Urinary bladder (tissue), 4 donors: ENCODE results near the gene CCDC86. TPM values are rescaled to one million over a fixed set of nuclear protein-coding genes. Genes with fewer than 3 reads are reported as not detected.

Experiments
- DNase-seq: peaks from one replicate; pipeline ENCODE4 v3.0.0-alpha.2; 2015; ENCODE audit errors: extremely low spot score
- H3K27ac ChIP-seq: one replicate; pipeline ENCODE4 v1.5.1; 2013; ENCODE audit warnings: low read depth, mild to moderate bottlenecking, moderate library complexity
- H3K36me3 ChIP-seq: one replicate; pipeline ENCODE4 v1.6.1; 2013; ENCODE audit warnings: mild to moderate bottlenecking, moderate library complexity; ENCODE audit not compliant: insufficient read depth
- H3K4me1 ChIP-seq: one replicate; pipeline ENCODE4 v1.6.1; 2013; ENCODE audit warnings: mild to moderate bottlenecking, moderate library complexity; ENCODE audit not compliant: insufficient read depth
- H3K4me3 ChIP-seq: one replicate; pipeline ENCODE4 v1.5.1; 2013; ENCODE audit warnings: low read depth, low read length
- WGBS: extraction: QIAGEN DNeasy Blood & Tissue Kit; methylation state at CpG from one replicate; pipeline ENCODE4 v1.1.7; 2013; 5-methylcytosine and 5-hydroxymethylcytosine counted together
- polyA plus RNA-seq: library from polyadenylated mRNA; stranded (reverse); fragments of 200-250 nt; gene quantifications from one replicate; pipeline ENCODE4 v1.2.3, GENCODE V29; 2013
- total RNA-seq: library from RNA; depleted of rRNA; stranded (reverse); fragments of >200 nt; gene quantifications from one replicate; pipeline ENCODE4 v1.2.3, GENCODE V29; 2014
- donor health status: healthy with polysubstance abuse.
- donor health status: healthy.

Gene CCDC86
- total and polyA plus RNA-seq, 2 donors: 4.5 to 23.4 TPM

- 52% methylated on average over 16 of the region's 16 CpGs for WGBS
- Histone ChIP-seq H3K27ac (no peak overlapping the region), H3K4me1 (no peaks in the 10 kb centered on the region), H3K4me3 (no peak overlapping the region), H3K36me3 (no peaks in the 10 kb centered on the region)
- DNase-seq: no peak
Measured at GRCh38 chr11:60863550-60864521, 21.9 kb downstream of the CCDC86 start.

GRCh38 chr11:60864856-60865513, 23.1 kb downstream of the CCDC86 start:
- H3K27ac ChIP-seq: no peak overlapping the region
- no peaks in the 10 kb centered on the region for H3K36me3 ChIP-seq
- DNase-seq: no peak
- WGBS: 72% methylated on average over 7 of the region's 7 CpGs
- H3K4me1 ChIP-seq: no peaks in the 10 kb centered on the region
- H3K4me3 ChIP-seq: no peak overlapping the region

GRCh38 chr11:60866911-60867870, 25.3 kb downstream of the CCDC86 start, which contains the start of gene ZP1:
ZP1 (plus strand) TSS chr11:60867542; CDS start chr11:60867562, 20 bp downstream.
- 63% methylated on average over 13 of the region's 13 CpGs for WGBS
- no peaks in the 10 kb centered on the region for H3K36me3 ChIP-seq
- no peak within 1 kb of the TSS for H3K4me3 ChIP-seq
- H3K4me1 ChIP-seq: no peaks in the 10 kb centered on the region
- no peak within 1 kb of the TSS for H3K27ac ChIP-seq
- no peak for DNase-seq

- H3K36me3 ChIP-seq: no peaks in the 10 kb centered on the region
- no peak overlapping the region for H3K4me3 ChIP-seq
- 75% methylated on average over 10 of the region's 10 CpGs for WGBS
- no peak overlapping the region for H3K27ac ChIP-seq
- DNase-seq: no peak
- no peaks in the 10 kb centered on the region for H3K4me1 ChIP-seq
Measured at GRCh38 chr11:60867871-60868681, 26.2 kb downstream of the CCDC86 start.

GRCh38 chr11:60868682-60869450, 27.0 kb downstream of the CCDC86 start:
- DNase-seq: no peak
- WGBS: 78% methylated on average over 10 of the region's 10 CpGs
- Histone ChIP-seq H3K36me3 (no peaks in the 10 kb centered on the region), H3K27ac (no peak overlapping the region), H3K4me3 (no peak overlapping the region), H3K4me1 (no peaks in the 10 kb centered on the region)

- DNase-seq: no peak
- 92% methylated on average over 7 of the region's 7 CpGs for WGBS
Measured at GRCh38 chr11:60869451-60869825, 27.5 kb downstream of the CCDC86 start.

GRCh38 chr11:60870276-60870675, 28.4 kb downstream of the CCDC86 start:
- WGBS: 56% methylated on average over 3 of the region's 3 CpGs
- Histone ChIP-seq H3K36me3 (no peaks in the 10 kb centered on the region), H3K4me1 (no peaks in the 10 kb centered on the region), H3K27ac (no peak overlapping the region), H3K4me3 (no peak overlapping the region)
- DNase-seq: no peak

More at GRCh38 chr11:60869451-60869825, 27.5 kb downstream of the CCDC86 start:
- Histone ChIP-seq H3K36me3 (no peaks in the 10 kb centered on the region), H3K4me3 (no peak overlapping the region), H3K27ac (no peak overlapping the region), H3K4me1 (no peaks in the 10 kb centered on the region)

GRCh38 chr11:60870733-60871377, 28.9 kb downstream of the CCDC86 start:
- 85% methylated on average over 13 of the region's 13 CpGs for WGBS
- DNase-seq: no peak
- Histone ChIP-seq H3K4me1 (no peaks in the 10 kb centered on the region), H3K4me3 (no peak overlapping the region), H3K27ac (no peak overlapping the region), H3K36me3 (no peaks in the 10 kb centered on the region)

- H3K4me3 ChIP-seq: no peak overlapping the region
- H3K36me3 ChIP-seq: no peaks in the 10 kb centered on the region
- 82% methylated on average over 7 of the region's 7 CpGs for WGBS
- no peaks in the 10 kb centered on the region for H3K4me1 ChIP-seq
- H3K27ac ChIP-seq: no peak overlapping the region
- no peak for DNase-seq
Measured at GRCh38 chr11:60871378-60872061, 29.6 kb downstream of the CCDC86 start.

GRCh38 chr11:60872124-60872960, 30.4 kb downstream of the CCDC86 start:
- Histone ChIP-seq H3K36me3 (no peaks in the 10 kb centered on the region), H3K27ac (no peak overlapping the region), H3K4me3 (no peak overlapping the region), H3K4me1 (no peaks in the 10 kb centered on the region)
- 89% methylated on average over 6 of the region's 6 CpGs for WGBS
- DNase-seq: no peak
